Mammary epithelial cell (primary cell): Measurements from ENCODE around the gene FILIP1L.

Experiments
- EZH2 ChIP-seq: IDR thresholded peaks from 2 replicates; pipeline ENCODE4 v1.6.1; 2012; ENCODE audit warnings: low read length, inconsistent platforms, borderline replicate concordance
- TF ChIP-seq, protein P1 (sequence below), 2 donors: IDR thresholded peaks in 1 of 2; conservative IDR thresholded peaks in 1 of 2; 2 replicates each; pipeline ENCODE4 v1.5.1; 2011 to 2012; ENCODE audit warnings: inconsistent platforms in 2 of 2, low read length in 2 of 2, mild to moderate bottlenecking in 2 of 2, control low read depth in 1 of 2, low read depth in 1 of 2; ENCODE audit not compliant: insufficient read depth in 1 of 2; ENCODE audit errors: extremely low read depth in 1 of 2

DNA sequence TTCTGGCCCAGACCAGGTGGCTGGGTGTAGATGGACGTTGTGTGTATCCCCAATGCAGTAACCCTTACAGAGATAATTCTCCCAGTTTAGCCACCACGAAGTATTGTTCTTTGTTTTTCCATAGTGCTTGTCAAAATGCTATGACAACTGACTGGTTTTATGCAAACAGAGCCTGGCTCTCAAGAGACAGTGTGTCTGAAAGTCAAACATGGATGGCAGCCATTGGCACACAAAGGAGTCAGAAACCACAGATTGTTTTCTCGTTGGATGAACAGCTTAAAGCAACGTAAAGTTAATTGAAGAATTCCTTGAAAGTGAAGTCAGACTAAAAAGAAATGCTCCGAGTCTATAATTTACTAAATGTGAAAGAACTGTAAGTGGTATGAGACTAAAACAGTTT lies 91.2 kb downstream of the FILIP1L start:
- TF ChIP-seq, protein P1, sequence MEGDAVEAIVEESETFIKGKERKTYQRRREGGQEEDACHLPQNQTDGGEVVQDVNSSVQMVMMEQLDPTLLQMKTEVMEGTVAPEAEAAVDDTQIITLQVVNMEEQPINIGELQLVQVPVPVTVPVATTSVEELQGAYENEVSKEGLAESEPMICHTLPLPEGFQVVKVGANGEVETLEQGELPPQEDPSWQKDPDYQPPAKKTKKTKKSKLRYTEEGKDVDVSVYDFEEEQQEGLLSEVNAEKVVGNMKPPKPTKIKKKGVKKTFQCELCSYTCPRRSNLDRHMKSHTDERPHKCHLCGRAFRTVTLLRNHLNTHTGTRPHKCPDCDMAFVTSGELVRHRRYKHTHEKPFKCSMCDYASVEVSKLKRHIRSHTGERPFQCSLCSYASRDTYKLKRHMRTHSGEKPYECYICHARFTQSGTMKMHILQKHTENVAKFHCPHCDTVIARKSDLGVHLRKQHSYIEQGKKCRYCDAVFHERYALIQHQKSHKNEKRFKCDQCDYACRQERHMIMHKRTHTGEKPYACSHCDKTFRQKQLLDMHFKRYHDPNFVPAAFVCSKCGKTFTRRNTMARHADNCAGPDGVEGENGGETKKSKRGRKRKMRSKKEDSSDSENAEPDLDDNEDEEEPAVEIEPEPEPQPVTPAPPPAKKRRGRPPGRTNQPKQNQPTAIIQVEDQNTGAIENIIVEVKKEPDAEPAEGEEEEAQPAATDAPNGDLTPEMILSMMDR (conservative IDR thresholded peaks at IDR 0.05 in 1 of 2, IDR thresholded peaks at IDR 0.05 in 1 of 2; ENCODE audit: extremely low read depth in 1 of 2, insufficient read depth in 1 of 2, low read depth in 1 of 2, low read length in 2 of 2), result no peak
- TF ChIP-seq EZH2, result no peak
